Stimulated activated CD4-positive, alpha-beta T cell treated with anti-CD3 and anti-CD28 coated beads, Interleukin-1b, Interleukin-23, amount 100 ng/mL, for 48 hours (primary cell): Measurements from ENCODE around the gene CDK5RAP2.
"Not testable (repeated sequence)": the region's sequence is repeated elsewhere in the genome, so short reads cannot be mapped to it uniquely, and the experiment has no call there.

Experiments
- DNase-seq: peaks from one replicate; pipeline ENCODE4 v3.0.0-alpha.2; 2020

Gene CDK5RAP2

DNA sequence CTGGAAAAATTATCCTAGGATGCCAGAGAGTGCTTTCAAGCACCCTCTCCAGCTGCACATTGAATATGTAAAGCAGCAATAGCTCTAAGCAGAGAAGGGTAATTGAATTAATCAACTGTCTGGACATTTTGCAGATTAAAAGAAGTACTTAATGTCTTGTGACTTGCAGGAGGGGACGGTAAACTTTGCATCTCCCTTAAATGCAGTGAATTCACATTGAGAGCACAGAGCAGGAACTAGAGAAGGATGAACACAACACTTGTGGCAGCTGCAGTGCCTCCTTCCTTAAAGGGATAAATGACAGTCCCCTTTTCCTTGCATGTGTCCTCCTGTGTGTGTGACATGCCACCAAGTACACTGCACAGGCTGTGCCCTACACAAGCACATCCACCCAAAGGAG, 7.4 kb upstream of the CDK5RAP2 start:
- DNase-seq: no peak

DNA sequence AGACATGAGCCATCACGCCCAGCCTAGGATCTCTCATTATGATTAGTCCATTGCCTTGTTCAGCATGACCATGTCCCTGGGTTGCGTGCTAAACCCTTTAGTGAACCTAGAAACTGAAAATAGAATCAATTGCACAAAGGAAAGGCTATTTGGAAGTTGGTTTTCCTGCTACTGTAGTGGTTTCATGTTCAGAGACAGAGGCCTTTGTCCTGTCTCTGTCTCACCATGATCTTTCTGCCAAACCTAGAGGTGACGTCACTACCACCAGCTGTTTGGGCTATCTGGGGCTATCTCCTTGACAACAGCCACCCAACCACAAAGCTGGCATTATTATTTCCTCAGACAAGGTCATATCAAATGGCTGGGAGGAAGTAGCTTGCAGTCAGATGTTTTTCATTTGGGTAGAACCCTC, 4.0 kb upstream of the CDK5RAP2 start:
- DNase-seq: no peak

DNA sequence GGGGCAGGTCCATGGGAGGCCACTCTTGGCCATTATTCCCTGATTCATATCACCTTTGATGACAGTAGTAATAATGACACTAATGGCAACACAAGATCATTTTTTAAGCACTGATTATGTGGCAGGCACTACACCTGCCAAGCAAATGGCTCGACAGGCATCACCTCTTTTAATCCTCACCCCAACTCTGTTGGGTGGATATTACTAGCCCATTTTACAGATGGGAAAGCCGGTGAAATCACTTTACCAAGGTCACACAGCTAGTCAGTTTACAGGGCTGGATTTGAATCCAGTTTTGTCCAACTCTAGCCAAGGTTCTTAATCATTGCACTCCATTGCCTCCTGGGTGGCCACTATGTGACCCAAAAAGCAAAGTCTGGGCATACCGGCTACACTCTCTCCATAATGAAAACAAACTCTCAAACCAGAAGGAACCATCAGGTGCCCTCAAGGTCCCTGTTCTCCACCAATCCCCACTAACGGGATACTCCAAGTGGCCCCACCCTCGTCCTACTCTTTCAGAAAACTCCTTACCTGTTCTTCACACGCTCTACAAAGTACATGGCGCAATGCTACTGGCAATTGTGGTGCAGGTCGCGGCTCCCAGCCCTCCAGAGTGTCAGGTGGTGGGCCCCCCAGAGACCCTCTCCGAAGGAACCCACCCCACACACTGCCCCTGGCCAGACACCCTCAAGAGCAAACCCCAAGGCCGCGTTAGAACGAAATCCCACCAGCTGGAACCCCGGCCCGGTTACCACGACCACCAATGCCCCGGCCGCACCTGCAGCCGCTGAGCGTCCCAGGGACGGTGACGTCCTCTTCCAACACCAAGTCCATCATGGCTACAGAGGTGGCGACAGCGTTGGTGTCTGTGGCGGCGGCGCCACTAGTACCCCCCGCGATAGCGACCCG, 572 bp downstream of the CDK5RAP2 start:
- no peak for DNase-seq

DNA sequence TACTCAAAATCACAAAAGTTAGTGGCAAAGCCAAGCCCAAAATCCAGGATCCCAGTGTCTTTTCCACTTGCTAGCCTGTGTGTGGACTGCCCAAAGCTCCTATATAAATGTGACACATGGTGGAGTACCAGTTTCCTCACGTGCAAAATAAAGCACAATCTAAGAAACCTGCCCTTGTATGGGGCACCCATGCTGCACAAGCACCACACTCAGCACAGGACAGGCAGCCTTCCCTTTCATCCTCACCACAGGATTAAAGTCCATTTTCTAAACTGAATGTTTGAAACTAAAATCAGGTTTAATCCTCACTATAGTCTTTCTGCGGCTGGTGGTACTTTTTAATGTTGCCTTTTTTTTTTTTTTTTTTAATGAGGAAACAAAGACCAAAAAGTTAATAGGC, 5.5 kb downstream of the CDK5RAP2 start:
- no peak for DNase-seq

DNA sequence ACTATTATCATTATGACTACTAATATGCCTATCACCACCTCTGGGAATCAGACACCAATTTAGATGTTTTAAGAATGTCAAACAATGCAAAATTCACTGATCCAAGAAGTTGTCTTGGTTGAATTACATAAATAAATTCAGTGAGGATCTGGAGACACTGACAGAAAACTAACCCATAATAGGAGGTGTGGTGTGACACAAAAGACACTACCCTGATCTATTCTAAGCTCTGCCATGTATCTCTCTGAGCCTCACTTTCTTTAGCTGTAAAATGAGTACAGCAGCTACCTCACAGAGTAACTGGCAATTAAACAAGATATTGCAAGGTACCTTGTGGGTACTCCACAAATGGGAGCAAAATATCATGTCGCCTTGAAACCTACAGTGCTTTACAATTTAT, 7.5 kb downstream of the CDK5RAP2 start:
- DNase-seq: no peak

DNA sequence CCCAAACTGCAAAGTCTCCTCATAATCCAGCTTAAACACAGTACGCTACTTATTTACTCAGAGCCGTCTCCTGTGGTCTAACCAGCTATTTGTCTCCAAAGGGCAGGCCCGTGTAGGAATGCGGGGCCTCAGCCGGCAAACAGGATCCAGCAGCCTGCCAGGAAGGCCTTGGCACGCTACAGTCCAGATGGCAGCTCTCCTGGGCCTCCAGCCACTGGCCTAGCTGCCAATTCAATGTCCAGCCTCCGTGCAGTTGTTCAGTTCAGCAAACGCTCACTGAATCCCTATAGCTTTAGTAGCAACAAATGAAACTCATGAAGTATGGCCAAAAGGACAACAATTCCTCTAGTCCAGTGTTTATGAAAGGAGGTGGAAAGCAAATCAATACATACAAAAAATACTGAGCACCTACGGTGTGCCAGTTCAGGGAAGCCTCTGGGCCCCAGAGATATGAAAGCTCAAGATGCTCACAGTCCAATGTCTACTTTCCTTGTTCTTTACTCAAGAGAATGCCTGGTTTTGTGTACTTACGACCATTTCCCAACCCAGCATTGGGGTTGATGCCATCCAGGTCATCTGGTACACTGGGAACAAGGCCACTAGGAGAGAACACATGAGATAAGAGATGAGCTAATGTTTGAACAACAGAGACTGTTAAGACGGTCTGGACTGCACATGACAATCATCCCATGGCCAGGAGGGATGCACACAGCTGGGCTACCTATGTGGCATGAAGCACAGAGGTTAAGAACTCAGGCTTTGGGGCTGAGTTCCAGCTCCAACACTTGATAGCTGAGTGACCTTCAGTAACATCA, 8.3 kb downstream of the CDK5RAP2 start:
- no peak for DNase-seq

DNA sequence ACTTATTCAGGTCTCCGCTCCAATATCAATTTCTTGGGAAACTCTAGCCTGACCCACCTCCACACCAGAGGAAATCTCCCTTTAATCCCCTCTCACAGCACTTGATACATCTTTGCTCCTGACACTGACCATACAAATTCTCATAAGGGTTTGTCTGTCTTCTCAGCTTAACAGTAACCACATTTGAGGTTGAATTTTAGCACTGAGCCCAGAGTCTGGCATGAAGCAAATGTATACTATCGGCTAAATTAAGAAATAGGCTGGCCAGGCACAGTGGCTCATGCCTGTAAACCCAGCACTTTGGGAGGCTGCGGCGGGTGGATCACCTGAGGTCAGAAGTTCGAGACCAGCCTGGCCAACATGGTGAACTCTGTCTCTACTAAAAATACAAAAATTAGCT, 9.7 kb downstream of the CDK5RAP2 start:
- no peak for DNase-seq

DNA sequence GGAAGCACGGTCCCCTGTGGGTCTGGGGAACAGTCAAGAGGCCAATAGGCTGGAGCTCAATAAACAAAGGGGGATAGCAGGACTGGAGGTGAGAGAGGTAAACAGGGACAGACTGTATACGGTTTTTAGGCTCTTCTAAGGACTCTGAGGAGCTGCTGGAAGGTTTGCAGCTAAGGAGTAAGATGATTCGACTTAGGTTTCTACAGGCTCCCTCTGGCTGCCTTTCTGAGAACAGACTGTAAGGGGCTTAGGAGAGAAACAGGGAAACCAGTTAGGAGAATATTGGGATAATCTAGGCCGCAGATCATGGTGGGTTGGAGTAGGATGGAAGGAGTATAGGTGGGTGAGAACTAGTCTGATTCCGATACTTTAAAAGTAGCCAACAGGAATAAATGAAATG, 10.4 kb downstream of the CDK5RAP2 start:
- DNase-seq: no peak

DNA sequence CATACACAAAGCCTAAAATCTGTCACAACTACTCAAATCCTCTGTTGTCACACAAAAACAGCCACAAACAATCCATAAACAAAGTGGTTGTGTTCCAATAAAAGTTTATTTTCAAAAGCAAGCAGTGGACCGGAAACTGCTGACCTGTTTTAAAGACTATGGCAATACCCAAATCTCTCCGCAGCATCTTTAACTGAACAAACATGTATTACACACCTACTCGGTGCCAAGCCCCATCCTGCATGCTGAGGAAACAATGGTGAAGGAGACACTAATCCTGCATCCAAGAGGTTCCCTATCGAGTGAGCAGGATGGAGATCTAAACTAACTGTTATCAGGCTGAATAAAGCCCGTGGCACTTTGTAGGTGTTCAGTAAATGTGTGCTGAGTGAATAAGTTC, 11.2 kb downstream of the CDK5RAP2 start:
- no peak for DNase-seq

DNA sequence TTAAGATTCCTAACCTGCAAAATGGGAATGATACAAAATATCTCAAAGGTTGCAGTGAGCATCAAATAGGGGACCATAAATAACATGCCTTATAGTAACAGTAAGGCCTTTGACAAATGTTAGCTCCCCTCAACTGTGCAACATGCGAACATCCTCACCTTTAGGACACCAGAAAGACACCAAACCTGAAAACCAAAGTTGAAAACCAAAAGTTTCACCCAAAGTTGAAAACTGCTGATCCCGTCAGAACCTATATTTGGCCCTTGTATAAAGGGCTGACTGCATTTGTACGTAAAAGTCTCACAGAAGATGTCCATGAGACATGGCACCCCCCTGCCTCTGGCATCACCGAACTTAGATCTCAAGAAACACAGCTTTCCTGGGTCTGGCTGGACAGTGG, 12.1 kb downstream of the CDK5RAP2 start:
- DNase-seq: no peak

DNA sequence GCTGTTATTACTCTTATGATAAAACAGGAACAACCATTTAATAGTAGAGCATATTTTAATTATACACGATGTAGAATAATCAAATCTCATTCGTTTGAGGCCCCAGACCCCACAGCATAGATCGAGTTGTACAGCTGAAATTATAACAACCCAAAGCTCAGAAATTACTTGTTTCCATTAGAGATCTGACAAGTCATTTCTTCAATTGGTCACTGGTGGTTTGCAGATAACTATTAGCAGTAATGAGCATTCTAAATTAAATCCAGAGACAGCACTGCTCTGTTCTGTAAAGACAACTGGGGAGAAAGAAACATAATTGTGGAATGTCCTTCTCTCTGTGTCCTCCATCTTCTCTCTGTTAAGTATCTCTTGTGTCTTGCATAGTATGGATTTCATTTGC, 12.9 kb downstream of the CDK5RAP2 start:
- DNase-seq: no peak

DNA sequence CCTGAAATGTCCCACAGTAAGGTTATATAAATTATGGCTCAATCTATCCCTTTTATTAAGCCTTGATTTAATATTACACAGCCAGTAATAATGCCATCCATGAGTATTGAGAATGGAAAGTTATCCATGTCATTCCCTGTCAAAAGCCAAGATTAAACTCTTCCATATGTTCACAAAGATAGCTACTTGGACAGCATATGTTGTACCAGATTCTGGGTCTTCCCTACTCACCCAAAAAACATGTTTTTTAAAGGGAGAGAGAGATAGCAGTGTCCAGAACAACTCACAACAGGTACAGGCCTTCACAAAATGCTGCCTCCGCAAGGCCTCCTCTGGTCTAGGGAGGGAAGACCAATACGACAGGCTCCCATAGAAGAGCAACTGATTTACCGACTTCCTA, 15.4 kb downstream of the CDK5RAP2 start:
- no peak for DNase-seq

DNA sequence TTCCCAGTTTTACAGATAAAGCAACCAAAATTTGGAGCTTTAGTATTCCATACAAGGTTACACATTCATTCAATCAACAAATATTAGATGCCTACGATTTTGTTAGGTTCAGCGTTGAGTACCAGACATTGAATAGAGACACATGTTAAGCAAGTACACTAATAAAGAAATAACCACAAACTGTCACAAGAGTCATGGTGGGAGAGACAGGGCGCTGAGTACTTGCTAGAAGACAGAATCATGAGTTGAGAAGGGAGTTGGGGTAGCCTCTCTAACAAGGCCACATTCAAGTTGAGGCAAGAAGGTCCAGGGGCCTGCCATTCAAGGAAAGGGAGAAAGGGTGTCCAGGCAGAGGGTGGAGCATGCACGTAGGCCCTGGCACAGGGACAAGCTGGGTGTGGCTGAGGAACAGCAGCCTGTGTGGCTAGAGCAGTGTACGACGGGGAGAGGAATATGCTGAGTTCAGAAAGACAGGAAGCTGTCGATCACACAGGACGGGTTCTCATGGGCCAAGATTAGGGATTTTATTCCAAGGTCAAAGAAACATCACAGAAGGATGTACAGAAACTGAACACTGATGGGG, 17.0 kb downstream of the CDK5RAP2 start:
- no peak for DNase-seq

DNA sequence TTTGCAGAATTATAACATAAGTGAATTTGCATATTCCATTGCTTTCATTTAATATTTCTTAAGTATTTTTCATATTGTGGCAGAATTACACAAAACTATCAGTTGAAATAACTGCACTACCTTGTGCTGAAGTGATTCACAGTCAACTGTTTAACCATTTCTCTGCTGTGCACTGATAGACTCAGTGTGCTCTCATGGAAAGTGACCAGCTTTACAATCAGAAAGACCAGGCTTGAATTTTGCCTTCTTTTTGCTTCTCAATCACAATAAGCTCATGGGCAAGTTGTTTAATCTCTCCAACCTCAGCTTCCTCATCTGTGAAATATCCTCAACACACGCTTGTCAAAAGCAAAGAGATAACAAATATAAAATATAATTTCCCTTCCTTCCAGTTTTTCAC, 18.3 kb downstream of the CDK5RAP2 start:
- DNase-seq: no peak

DNA sequence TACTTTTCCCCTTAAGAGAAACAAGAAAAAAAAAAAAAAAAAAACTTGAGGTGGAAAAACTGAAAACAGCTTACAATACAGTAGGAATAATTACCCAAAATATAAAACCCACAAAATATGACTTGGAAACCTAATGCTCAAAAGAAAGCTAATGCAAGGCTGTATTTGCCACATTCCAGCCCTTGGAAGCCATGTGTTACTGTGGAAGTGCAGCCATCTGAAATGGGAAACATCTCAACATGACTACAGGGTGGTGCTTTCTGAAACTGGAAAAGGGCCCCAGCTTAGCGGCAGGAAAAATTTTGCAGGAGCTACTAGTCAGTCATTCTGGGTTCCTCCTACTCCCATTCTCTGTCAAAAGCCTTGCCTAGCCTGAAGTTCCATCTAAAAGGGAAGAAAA, 20.4 kb downstream of the CDK5RAP2 start:
- no peak for DNase-seq

DNA sequence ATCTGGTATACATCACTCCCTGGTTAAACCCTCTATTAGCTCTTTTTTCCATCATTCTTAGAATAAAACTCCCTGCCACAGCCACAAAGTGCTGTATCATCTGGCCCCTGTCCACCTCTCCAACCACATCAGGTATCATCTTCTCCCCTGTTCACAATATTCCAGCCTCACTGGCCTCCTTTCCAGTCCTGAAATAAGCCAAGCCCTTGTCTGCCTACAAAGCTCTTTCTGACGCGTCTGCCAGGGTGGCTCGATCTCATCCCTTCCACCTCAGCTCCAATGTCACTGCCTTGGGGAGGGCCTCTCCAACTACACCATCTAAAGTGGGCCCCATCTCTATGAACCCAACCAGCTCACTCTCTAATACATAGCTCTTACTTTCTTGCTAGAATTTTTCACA, 21.5 kb downstream of the CDK5RAP2 start:
- no peak for DNase-seq

DNA sequence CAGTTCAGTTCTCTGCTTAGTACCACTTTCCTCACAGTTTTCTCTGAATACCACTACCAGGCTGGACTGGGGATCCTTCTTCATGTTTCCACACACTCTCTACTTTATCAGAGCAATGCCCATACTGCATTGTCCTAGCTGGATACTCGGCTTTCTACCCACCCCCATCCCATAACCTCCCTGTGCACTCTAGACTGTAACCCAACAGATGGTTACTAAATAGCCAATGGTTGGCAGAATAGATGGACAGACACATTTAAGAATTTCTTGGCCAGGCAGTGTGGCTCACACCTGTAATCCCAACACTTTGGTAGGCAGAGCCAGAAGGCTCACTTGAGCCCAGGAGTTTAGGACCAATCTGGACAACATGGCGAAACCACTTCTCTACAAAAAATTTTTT, 22.8 kb downstream of the CDK5RAP2 start:
- no peak for DNase-seq

DNA sequence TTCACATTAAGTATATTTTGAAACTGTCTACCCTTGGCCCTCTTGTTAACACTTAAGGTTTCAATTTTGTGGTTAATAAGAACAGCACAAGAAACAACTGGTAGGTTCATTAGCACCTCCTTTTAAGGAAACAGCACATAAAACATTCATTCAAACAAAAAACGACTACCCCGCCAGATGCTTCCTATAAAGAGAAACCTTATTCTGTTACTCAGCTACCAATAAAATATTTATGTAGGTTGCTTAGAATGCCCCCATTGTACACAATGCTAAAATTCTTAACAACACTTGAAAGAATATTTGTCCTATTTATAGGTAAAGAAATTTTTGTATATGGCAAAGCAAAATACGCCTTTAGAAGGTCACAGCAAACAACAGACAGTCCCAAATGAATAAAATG, 23.2 kb downstream of the CDK5RAP2 start:
- DNase-seq: no peak

DNA sequence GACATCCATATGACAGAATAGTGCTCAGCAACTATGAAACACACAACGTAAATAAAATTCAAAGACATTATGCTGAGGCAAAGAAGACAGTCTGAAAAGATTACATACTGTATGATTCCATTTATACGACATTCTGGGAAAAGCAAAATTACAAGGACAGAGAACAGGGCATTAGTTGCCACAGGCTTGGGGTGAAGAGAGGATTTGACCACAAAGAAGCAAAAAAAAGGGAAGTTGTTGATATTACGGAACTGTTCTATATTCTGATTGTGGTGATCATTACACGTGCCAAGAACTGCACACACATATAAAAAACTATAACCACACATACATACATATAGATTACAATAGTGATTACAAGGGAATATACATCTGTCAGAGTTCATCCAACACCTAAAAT, 24.1 kb downstream of the CDK5RAP2 start:
- no peak for DNase-seq

DNA sequence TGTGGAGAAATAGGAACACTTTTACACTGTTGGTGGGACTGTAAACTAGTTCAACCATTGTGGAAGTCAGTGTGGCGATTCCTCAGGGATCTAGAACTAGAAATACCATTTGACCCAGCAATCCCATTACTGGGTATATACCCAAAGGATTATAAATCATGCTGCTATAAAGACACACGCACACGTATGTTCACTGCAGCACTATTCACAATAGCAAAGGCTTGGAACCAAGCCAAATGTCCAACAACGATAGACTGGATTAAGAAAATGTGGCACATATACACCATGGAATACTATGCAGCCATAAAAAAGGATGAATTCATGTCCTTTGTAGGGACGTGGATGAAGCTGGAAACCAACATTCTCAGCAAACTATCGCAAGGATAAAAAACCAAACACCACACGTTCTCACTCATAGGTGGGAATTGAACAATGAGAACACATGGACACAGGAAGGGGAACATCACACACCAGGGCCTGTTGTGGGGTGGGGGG, 27.7 kb downstream of the CDK5RAP2 start:
- not testable (repeated sequence) for DNase-seq

DNA sequence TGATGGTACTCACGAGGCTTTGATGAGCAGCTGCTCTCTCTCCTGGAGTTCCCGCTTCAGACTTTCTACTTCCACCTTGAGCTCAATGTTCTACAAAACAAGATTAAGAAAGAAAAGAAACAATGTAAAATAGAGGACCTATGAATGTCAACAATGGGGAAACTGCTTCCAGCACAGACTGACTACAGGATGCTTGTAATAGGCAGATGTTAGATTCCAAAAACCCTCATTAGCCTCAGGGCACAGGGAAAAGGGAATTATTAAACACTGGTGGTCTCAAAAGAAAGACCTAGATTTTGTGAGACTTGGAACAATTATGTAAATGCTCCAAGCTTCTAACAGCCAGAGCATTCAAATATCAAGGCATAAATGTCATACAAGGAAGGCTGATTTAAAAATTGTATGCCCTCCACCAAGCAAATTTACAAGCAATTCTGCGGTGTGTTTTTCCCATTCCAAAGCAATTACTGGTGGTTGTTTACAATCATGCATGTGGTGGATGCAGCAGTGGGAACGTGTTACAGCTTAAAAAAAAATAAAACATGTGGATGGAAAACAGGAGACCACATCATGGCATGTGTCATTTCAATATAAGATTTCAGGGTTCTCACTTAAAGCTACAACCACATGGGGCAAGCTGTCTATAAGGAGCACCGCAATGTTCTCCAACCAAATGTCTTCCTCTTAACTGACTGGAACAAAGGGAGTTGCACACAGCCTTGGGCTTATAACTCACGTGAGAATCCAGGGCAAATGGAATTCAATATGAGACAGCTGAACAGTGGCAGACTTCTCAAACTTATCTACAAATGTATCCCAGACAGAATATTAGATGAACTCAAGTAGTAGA, 34.0 kb downstream of the CDK5RAP2 start:
- DNase-seq: no peak

DNA sequence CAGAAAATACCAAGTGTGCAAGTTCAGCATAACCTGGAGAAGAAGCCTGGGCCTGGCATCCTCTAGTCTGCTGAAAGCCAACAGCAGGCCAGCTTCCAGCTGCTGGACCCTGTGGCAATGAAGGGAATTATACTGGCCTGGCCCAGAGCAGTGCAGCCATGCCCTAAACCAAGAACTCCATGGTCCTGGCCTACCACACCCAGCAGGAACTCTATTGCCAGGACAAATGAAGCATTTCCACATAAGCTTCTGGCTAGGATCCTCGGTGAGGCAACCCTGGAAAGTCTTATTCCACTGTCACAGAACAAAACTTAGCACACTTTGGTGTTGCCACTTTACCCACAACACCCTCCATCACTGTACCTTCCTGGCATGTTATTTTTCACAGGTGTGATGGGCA, 35.5 kb downstream of the CDK5RAP2 start:
- no peak for DNase-seq
